NCI-H345 treated with DMSO at 0.1 percent for 48 hours (cell line): ENCODE measurements around the gene KANSL2.
"Not testable (repeated sequence)": the region's sequence is repeated elsewhere in the genome, so short reads cannot be mapped to it uniquely, and the experiment has no call there.

Source experiments
- DNase-seq: peaks from one replicate; lab custom pipeline; 2025; ENCODE audit not compliant: unreplicated experiment; lab: John Stamatoyannopoulos, UW

KANSL2 gene, protein sequence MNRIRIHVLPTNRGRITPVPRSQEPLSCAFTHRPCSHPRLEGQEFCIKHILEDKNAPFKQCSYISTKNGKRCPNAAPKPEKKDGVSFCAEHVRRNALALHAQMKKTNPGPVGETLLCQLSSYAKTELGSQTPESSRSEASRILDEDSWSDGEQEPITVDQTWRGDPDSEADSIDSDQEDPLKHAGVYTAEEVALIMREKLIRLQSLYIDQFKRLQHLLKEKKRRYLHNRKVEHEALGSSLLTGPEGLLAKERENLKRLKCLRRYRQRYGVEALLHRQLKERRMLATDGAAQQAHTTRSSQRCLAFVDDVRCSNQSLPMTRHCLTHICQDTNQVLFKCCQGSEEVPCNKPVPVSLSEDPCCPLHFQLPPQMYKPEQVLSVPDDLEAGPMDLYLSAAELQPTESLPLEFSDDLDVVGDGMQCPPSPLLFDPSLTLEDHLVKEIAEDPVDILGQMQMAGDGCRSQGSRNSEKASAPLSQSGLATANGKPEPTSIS

GRCh38 chr12:48681710-48682532, at the start of gene KANSL2:
Gene KANSL2 (minus strand): TSS chr12:48682238. CDS start chr12:48681632, 606 bp downstream.
- DNase-seq, result peak; percentile 46

- no peak for DNase-seq
These were observed 46.8 kb upstream of the KANSL2 start for GRCh38 chr12:48728807-48729206.

DNA sequence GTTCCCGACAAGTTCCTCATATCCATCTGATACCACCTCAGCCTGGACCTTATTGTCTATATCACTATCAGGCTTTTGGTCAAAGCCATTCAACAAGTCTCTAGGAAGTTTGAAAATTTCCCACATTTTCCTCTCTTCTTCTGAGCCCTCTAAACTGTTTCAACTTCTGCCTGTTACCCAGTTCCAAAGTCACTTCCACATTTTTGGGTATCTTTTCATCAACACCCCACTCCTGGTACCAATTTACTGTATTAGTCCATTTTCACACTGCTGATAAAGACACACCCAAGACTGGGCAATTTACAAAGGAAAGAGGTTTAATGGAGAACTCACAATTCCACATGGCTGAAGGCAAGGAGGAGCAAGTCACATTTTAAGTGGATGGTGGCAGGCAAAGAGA, 38.7 kb upstream of the KANSL2 start:
- not testable (repeated sequence) for DNase-seq

GRCh38 chr12:48720171-48720570, 38.1 kb upstream of the KANSL2 start:
- DNase-seq, result not testable (repeated sequence)

DNA sequence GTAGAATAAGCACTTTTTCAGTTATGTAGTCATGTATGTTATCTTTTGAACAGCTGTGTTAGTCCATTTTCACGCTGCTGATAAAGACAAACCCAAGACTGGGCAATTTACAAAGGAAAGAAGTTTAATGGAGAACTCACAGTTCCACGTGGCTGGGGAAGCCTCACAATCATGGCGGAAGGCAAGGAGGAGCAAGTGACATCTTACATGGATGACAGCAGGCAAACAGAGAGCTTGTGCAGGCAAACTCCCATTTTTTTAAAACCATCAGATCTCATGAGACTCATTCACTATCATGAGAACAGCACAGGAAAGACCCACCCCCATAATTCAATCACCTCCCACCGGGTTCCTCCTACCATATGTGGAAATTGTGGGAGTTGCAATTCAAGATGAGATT, 37.0 kb upstream of the KANSL2 start:
- DNase-seq, result not testable (repeated sequence)

DNA sequence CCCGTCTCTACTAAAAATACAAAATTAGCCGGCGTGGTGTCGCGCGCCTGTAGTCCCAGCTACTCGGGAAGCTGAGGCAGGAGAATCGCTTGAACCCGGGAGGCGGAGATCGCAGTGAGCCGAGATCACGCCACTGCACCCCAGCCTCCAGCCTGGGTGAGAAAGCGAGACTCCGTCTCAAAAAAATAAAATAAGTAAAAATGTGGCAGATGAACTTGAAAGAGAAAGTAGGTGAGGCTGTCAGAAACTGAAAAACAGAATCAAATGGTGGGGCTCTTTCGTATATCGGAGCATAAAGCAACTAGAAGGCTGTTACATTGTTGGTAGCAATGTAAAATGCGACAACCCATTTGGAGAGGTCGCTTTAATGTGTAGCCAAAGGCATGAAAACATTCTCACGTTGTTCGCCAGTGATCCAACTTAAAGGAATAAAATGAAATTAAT, 35.2 kb upstream of the KANSL2 start:
- DNase-seq, result no peak

GRCh38 chr12:48716493-48717251, 34.6 kb upstream of the KANSL2 start, which contains the start of gene CCNT1:
Gene CCNT1 (minus strand): TSS chr12:48716707. CDS start chr12:48716675, 32 bp downstream.
- peak; percentile 67 for DNase-seq

DNA sequence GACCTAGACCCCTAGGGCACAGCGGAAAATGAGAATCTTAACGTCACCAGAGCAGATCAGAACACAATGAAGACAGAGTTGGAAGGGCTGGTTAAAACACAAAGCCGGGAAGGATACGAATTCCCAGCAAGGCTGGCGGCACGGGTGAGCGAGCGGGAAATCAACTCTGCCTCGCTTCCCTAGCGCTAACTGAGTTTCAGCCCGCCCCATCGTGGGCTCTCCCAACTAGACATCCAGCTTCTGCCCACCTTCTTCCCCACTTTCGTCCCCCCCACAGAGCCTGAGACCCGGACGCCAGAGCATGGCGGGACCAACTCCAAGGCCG, 34.1 kb upstream of the KANSL2 start:
- no peak for DNase-seq

GRCh38 chr12:48712209-48712608, 30.2 kb upstream of the KANSL2 start:
- DNase-seq, result no peak

DNA sequence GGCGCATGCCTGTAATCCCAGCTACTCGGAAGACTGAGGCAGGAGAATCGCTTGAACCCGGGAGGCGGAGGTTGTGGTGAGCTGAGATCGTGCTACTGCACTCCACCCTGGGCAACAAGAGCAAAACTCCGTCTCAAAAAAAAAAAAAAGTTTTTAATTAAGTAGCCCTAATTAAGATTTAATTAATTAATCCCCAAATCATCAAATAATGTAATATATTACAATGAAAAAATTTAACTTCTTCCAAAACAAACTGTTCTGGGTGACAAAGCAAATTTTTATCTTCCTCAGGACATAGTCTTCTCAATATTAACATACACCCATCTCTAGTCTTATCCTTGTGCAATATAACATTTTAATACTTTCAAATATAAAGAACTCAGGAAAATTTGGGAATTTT, 16.8 kb upstream of the KANSL2 start:
- not testable (repeated sequence) for DNase-seq

GRCh38 chr12:48696626-48697025, 14.6 kb upstream of the KANSL2 start:
- DNase-seq, result no peak

- no peak for DNase-seq
These were observed 13.8 kb upstream of the KANSL2 start for GRCh38 chr12:48695859-48696258.

DNA sequence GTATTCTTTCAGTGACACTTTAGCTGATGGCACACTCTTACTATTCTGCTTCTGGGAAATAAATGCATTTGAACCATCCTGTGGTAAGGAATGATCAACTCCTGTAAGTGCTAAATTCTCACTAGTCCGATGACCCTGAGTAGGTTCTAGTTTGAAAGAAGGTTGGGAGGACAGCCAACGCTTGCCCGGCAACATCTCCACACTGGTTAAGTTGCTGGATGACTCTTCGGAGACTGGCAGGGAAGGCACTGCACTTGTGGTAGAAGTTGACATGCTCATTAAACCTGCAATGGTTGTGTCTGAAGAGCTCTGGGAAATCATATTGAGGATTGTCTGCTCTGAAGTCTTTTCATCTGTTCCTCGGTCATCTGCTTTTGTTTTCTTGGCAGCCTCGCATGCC, 12.0 kb upstream of the KANSL2 start:
- no peak for DNase-seq

GRCh38 chr12:48693572-48693971, 11.5 kb upstream of the KANSL2 start:
- DNase-seq, result no peak

DNA sequence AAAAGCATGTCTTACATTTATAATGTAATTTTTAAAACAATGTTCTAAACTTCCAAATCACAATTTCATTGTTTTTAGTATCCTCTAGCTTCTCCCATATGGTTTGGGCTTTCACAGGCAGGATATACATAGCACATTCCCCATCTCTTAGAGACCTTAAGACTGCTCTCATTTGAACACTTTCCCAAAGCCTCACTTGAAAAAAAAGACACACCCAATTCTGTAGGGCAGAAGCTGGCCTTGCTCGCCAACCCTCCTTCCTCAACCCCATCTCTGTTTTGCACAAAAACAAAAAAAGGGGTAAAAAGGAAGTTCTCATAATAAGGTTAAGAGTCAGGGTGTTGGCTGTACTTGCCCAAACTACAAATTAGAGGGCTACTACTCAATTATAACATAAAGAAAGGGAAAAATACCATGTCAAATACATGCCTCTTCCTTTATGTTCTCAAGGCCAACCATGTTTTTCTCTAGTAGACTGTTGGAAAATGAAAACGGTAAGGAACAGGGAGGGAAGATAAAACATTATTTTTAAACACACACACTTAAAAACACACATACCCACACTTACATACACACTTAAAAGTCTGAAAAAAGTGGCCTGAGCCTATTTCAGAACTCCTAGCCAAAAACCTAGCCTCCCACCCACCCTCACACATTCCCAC, 9.9 kb upstream of the KANSL2 start:
- no peak for DNase-seq

DNA sequence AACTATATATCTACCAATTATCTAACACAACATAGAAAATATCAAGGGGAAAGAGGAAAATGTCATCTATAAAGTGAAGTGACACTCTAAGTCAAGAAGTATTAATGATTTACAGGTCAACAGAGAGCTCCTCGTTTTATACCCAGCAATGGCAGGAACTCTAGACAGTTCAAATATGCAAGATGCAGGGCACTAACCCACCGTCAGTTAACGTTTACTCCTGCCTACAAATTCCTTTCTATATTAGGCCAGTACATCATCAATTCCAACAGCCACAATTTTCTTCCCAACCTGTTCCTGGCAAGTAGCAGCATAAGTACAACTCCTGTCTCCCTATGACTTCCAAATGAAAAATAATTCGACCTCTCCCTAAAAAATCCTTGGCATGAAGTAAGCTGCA, 9.0 kb upstream of the KANSL2 start:
- no peak for DNase-seq

DNA sequence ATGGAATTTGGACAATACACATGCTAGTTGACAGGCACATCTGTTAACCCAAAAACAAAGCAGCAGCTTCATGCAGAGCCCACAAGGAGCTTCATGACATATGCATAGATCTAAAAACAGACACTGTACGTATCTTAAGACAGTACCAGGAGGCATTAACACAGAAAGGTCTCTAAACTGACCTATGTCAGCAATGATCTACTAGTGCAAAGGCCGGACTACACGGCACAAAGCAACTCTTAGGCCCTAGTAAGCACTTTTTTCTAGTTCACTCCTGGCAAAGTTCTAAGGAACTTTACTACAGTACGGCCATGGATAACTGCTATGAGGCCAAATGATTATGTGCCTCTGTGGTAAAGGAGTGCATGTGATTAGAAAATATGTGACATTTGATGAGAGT, 8.4 kb upstream of the KANSL2 start:
- DNase-seq, result no peak

GRCh38 chr12:48688836-48689235, 6.8 kb upstream of the KANSL2 start:
- no peak for DNase-seq

DNA sequence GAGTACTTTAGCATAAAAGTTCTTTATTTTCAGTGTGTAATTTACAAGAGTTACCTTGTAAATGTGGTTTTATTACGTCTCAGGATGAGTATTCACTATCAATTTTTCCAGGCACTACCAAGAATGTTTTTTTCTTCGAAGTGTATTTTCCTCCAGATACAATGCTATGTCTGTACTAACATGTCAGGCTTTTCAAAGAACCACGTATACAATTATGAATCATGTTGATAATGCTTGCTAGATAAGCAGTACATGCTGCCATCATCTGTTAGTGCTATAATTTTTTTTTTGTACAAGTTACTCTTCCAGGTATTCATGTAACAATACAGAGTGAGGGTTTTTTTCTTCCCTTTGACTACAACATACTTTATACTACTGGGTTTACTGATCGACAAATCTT, 5.6 kb upstream of the KANSL2 start:
- no peak for DNase-seq

- no peak for DNase-seq
These were observed 4.7 kb upstream of the KANSL2 start for GRCh38 chr12:48686615-48687334.
